GM19372 (cell line): ENCODE measurements around the gene ADCY10.
"Not testable (repeated sequence)": the region's sequence is repeated elsewhere in the genome, so short reads cannot be mapped to it uniquely, and the experiment has no call there.

ENCODE experiments used
- ATAC-seq: cut with Tn5 transposase; IDR thresholded peaks from one replicate; pipeline ENCODE4 v1.9.1; 2021; ENCODE audit warnings: mild to moderate bottlenecking, low read depth, moderate library complexity; ENCODE audit not compliant: unreplicated experiment

Gene ADCY10

GRCh38 chr1:167893798-167894197 lies 20.1 kb downstream of the ADCY10 start:
- no peak for ATAC-seq

DNA sequence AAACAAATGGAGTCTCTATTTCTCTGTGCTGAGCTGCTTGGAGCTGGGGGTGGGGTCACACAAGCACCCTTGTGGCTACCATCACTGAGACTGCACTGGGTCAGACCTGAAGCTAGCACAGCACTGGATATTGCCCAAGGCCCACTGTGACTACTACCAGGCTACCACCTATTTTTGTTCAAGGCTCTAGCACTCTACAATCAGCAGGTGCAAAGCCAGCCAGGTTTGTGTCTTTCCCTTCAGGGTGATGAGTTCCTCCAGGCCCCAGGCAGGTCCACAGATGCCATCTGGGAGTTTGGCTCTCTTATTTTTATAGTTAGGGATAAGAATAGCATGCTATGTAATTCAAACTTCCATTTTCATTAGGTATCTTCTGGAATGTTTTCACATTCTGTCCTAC lies 23.5 kb downstream of the ADCY10 start:
- ATAC-seq: no peak

DNA sequence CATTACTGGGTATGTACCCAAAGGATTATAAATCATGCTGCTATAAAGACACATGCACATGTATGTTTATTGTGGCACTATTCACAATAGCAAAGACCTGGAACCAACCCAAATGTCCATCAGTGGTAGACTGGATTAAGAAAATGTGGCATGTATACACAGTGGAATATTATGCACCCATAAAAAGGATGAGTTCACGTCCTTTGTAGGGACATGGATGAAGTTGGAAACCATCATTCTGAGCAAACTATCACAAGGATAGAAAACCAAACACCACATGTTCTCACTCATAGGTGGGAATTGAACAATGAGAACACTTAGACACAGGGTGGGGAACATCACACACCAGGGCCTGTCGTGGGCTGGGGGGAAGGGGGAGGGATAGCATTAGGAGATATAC lies 26.7 kb downstream of the ADCY10 start:
- ATAC-seq: not testable (repeated sequence)

- ATAC-seq: no peak
Measured at GRCh38 chr1:167882376-167882775, 31.6 kb downstream of the ADCY10 start.

DNA sequence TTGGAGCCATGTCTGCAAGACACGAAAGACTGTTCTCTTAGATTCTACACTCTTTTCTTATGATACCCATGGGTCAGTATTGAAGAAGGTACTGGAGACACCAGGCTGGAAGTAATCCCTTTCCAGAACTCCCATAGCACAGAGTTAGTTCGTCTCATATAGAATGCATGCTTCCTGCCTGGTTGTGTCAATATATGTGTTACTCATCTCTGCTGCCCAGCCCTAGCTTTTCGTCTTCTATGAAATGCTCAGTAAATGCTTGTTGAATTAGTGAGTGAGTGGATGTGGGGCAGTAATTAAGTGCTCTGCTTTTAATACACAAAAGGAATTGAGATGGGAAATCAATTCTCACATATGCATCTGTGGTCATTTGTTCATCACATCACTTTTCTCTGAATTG lies 32.1 kb downstream of the ADCY10 start:
- ATAC-seq: no peak

DNA sequence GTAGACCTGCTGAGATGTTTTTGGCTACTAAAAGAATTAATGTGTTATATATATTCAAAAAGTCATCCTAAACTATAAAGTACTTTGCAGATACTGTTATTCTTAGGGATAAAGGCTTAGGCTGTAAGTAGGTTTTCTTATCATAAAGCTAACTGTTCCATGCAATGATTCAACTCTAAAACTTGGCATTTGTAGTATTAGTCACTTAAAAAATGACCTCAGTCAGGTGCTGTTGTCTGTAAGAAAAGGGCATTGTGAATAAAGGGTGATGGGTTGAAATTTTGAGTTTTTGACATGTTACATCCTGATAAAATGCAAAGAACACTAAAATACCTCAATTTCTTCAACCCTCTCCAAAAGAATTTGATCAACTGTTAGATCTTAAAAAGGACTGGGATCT lies 32.9 kb downstream of the ADCY10 start:
- no peak for ATAC-seq

- ATAC-seq: no peak
Measured at GRCh38 chr1:167880580-167881021, 33.3 kb downstream of the ADCY10 start.

- no peak for ATAC-seq
Measured at GRCh38 chr1:167879508-167879907, 34.4 kb downstream of the ADCY10 start.

DNA sequence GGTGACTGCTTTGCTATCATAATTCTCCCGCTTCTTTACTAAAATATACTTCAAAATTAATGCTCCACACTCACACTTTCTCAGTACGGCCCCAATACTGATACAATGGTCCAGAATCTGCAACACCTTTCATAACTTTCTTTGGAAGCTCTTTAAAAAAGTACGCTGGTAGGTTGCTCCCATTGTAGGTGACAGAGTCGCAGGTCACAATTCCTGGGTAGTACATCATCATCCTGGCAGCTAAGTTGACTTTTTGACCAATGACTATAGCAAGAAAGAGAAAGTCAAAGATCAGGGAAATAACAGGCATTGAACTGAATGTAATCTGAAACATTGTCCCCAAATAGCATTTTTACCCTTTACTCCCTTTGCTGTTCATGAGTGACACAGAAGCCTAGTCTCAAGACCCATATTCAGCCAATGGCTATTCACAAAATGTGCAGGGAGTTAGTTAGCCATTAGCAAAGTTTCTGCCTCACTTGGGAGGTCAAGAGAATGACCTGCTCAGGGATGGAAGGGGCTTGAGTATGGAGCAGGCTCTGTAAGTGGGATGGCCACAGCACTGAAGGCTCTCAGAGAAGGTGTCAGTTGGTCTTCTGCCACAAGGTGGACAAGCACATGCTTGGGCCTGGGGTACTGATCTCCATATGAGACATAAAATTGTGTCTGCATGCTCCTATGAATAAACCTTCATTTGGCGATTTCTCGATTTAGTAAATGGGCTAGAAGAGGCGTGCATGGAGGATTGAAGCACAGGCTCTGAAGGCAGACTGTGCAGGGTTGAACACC lies 35.4 kb downstream of the ADCY10 start:
- ATAC-seq: no peak

DNA sequence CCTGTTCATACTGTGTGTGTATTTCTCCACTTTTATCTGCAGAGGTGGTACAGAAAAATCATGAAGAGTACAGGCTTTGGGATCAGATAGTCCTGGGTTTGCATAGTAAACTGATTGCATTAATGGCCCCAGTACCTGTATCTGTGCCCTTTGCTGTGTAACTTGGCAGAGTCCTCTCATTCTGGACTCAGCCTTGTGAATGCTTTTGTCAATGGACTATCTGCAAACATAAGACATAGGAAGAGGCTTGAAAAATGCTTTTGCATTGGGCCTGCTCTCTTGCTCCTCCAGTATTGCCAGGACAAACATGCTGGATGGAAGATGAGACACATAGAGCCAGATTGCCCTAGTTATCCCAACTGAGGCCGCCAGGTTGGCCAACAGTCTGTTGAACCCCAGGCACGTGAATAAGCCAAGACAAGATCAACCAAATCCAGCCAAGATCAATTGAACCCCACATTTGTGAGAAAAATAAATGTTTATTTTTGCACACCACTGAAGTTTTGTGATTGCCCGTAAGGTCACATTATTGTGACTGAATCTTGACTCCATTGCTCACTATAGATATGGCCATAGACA lies 37.2 kb downstream of the ADCY10 start:
- no peak for ATAC-seq

DNA sequence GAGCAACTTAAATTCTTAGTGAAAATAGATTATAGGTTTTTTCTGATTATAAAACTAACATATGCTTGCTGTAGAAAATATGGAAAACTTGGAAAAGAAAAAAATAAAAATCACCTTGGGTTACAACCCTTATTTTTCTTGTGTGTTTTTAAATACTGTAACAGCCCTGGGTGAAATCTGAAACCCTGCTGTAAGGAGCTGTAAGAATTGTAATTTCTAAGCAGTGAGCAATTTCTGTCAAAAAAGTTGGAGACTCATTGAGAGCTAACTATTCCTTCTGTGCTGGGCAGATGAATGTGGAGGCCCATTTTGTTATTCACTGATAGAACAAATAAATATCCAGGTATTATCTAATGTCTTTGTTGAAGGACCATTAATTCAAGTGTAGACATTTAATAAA lies 42.6 kb downstream of the ADCY10 start:
- no peak for ATAC-seq

DNA sequence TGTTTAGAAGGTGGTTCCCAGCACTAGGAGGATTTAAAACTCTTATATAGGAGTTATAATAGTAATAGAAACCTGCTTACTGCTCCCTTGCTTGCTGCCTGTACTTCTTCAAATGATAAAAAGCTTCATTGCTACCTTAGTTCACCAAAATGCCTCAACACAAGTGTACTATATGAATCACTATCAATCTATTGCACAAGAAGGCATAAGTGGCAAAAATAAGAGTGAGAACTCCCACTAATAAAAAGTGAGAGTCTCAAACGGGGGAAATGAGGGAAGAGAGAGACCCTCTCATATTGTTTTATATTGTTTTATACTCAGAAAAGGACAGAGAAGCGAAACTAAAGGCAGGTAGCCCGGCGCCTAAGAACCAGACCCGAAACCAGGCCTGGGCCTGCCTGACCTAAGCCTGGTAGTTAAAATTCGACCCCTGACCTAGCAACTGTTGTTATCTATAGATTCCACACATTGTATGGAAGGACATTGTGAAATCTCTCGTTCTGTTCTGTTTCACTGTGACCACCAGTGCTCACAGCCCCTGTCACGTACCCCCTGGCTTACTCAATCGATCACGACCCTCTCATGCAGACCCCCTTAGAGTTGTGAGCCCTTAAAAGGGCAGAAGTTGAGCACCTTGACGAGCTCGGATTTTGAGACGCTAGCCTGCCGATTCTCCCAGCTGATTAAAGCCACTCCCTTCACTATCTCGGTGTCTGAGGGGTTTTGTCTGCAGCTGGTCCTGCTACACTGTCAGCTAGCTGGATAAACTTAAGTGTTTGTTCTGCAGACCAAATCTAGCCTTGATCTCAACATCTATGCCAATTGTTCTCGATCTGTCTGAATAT lies 44.6 kb downstream of the ADCY10 start:
- not testable (repeated sequence) for ATAC-seq

GRCh38 chr1:167866739-167867414 lies 47.1 kb downstream of the ADCY10 start:
- ATAC-seq: not testable (repeated sequence)

DNA sequence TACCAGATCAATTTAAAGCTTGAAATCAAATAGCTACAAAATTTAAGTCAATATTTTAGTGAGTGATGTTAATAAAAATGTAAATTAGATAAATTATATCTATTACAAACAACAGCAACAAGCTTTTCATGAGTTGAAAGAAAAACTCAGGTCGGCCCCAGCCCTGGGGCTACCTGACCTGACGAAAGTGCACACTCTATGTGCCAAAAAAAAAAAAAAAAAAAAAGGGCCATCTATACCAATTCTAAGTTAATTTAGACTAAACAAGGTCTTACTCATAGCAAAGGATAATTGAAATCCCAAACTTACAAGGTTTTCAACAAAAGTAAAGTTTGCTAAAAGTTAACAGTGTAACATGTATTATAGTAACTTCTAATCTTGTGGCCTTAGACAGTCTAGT lies 47.6 kb downstream of the ADCY10 start:
- ATAC-seq: not testable (repeated sequence)

GRCh38 chr1:167865804-167866308 lies 48.1 kb downstream of the ADCY10 start:
- not testable (repeated sequence) for ATAC-seq

DNA sequence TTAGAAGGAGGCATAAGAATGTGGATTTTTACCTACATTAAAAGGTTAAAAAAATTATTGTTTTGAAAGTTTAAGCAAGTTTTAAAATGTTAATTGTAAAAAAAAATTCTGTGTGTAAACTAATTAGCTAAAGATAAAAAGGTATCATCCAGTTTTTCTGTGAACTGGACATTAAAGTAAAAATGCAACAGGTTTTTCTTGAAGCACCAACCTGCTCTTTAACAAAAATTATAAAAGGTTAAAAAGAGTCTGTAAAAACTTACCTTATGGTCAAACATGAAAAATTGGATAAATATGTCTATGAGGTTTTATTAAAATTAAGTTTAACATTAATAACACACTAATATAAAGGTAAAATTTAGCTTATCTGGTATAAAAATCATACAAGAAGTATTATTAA lies 48.7 kb downstream of the ADCY10 start:
- ATAC-seq: not testable (repeated sequence)

- ATAC-seq: no peak
Measured at GRCh38 chr1:167864392-167865032, 49.4 kb downstream of the ADCY10 start.

- no peak for ATAC-seq
Measured at GRCh38 chr1:167863921-167864279, 50.0 kb downstream of the ADCY10 start.

DNA sequence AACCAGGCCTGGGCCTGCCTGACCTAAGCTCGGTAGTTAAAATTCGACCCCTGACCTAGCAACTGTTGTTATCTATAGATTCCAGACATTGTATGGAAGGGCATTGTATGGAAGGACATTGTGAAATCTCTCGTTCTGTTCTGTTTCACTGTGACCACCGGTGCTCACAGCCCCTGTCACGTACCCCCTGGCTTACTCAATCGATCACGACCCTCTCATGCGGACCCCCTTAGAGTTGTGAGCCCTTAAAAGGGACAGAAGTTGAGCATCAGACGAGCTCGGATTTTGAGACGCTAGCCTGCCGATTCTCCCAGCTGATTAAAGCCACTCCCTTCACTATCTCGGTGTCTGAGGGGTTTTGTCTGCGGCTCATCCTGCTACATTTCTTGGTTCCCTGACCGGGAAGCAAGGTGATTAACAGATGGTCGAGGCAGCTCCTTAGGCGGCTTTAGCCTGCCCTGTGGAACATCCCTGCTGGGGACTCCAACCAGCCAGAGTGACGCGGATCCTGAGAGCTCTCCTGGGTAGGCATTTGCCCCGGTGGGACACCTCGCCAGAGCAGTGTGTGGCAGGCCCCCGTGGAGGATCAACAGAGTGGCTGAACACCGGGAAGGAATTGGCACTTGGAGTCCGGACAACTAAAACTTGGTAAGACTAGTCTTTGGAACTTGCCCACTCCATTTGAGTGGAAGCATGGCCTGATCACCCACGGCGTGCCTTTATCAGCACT lies 50.6 kb downstream of the ADCY10 start:
- ATAC-seq: not testable (repeated sequence)
